NCI-H2171 (cell line): ENCODE data around the gene TCHHL1.
"Not testable (repeated sequence)": the region's sequence is repeated elsewhere in the genome, so short reads cannot be mapped to it uniquely, and the experiment has no call there.

Experiments used
- DNase-seq: peaks from one replicate; lab custom pipeline; 2025; lab: John Stamatoyannopoulos, UW

Gene TCHHL1

GRCh38 chr1:152086760-152087159 is 2.1 kb downstream of the TCHHL1 start:
- DNase-seq: no peak

GRCh38 chr1:152084853-152085252 is 4.0 kb downstream of the TCHHL1 start:
- no peak for DNase-seq

- DNase-seq: not testable (repeated sequence)
Measured at GRCh38 chr1:152081026-152081425, 7.8 kb downstream of the TCHHL1 start.

- DNase-seq: not testable (repeated sequence)
Measured at GRCh38 chr1:152080494-152080893, 8.4 kb downstream of the TCHHL1 start.

- DNase-seq: no peak
Measured at GRCh38 chr1:152078831-152079441, 9.9 kb downstream of the TCHHL1 start.

- no peak for DNase-seq
Measured at GRCh38 chr1:152072311-152072710, 16.6 kb downstream of the TCHHL1 start.

GRCh38 chr1:152071123-152071522 is 17.7 kb downstream of the TCHHL1 start:
- DNase-seq: no peak

- no peak for DNase-seq
Measured at GRCh38 chr1:152067929-152068328, 20.9 kb downstream of the TCHHL1 start.

- DNase-seq: no peak
Measured at GRCh38 chr1:152067150-152067549, 21.7 kb downstream of the TCHHL1 start.

- DNase-seq: no peak
Measured at GRCh38 chr1:152061952-152062351, 26.9 kb downstream of the TCHHL1 start.

GRCh38 chr1:152053375-152053774 is 35.5 kb downstream of the TCHHL1 start:
- peak; percentile 96 for DNase-seq

GRCh38 chr1:152052606-152053005 is 36.3 kb downstream of the TCHHL1 start:
- peak; percentile 81 for DNase-seq

- DNase-seq: no peak
Measured at GRCh38 chr1:152050886-152051675, 37.8 kb downstream of the TCHHL1 start.

GRCh38 chr1:152049291-152050083 is 39.4 kb downstream of the TCHHL1 start:
- DNase-seq: no peak

- DNase-seq: peak; percentile 10
Measured at GRCh38 chr1:152048416-152049009, 40.4 kb downstream of the TCHHL1 start.

- peak; percentile 57 for DNase-seq
Measured at GRCh38 chr1:152047730-152048415, 41.0 kb downstream of the TCHHL1 start.

- no peak for DNase-seq
Measured at GRCh38 chr1:152047413-152047729, 41.5 kb downstream of the TCHHL1 start.

GRCh38 chr1:152044386-152044785 is 44.5 kb downstream of the TCHHL1 start:
- DNase-seq: no peak

GRCh38 chr1:152043870-152044269 is 45.0 kb downstream of the TCHHL1 start:
- no peak for DNase-seq

GRCh38 chr1:152042030-152042429 is 46.8 kb downstream of the TCHHL1 start:
- DNase-seq: no peak

- peak; percentile 19 for DNase-seq
Measured at GRCh38 chr1:152039886-152040285, 49.0 kb downstream of the TCHHL1 start.

- DNase-seq: no peak
Measured at GRCh38 chr1:152039461-152039860, 49.4 kb downstream of the TCHHL1 start.
